NK-92 (cell line): ENCODE measurements around the gene FUOM.
"Not testable (repeated sequence)": the region's sequence is repeated elsewhere in the genome, so short reads cannot be mapped to it uniquely, and the experiment has no call there.

Source experiments
- DNase-seq: peaks from one replicate; lab custom pipeline; 2025; ENCODE audit not compliant: unreplicated experiment; lab: John Stamatoyannopoulos, UW

The FUOM gene

GRCh38 chr10:133335246-133336117 lies 22.3 kb downstream of the FUOM start:
- DNase-seq: peak; percentile 36

DNA sequence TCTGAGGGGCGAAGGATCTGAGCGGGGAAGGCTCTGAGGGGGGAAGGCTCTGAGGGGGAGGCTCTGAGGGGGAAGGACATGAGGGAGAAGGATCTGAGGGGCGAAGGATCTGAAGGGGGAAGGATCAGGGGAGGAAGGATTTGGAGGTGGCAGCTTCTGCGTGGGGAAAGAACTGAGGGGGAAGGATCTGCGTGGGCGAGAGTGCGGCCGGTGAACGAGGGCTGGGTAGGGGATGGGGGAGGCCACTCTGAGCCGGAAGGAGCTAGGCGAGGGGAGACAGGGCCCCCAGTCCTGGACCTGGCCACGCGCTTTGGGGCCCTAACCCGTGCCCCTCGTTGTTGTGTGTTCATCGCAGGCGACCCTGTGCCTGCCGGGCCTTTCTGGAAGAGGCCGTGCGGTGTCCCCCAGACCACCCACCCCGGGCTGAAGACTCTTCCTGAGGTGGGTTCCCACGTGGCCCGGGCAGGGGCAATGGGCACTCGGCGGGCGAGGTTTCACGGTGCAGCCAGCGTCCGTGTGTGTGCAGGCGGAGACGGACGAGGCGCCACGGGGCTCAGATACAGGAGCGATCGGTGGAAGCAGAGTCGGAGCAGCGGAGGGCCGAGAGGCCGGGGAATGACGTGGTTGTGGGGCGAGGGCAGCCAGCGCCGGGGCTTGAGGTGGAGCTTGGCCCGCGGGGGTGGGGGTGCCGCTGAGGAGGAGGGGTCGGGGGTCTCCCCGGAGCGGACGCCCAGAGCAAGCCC lies 23.1 kb downstream of the FUOM start:
- no peak for DNase-seq

DNA sequence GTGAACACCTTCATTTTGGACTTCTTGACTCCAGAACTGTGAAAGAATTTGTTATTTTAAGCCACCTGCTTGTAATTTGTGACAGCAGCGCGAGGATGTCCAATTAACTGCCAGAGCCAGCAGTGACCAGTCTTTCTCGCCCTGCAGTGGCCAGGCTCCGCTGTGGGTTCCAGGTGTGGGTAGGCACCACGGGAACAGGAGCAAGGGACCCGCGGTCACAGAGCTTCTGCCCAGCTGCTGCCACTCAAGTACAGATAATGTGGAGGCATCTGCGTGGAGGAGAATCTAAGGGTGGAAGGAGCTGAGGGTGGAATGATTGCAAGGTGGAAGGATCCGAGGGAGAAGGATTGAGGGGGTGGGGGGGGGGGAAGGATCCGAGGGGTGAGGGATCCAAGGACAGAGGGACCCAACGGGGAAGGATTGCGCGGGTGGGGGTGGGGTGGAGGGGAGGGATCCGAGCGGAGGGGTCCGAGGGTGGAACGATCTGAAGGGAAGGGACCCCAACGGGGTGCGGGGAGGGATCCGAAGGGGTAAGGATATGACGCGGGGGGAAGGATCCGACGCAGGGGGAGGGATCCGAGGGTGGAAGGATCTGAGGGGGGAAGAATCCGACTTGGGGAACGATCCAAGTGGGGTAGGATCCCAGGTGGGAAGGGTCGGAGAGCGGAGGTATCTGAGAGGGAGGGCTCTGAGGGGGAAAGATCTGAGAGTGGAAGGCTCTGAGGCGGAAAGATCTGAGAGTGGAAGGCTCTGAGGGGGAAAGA lies 24.7 kb downstream of the FUOM start:
- no peak for DNase-seq

- no peak for DNase-seq
Observed at GRCh38 chr10:133329491-133330202, 28.2 kb downstream of the FUOM start.

DNA sequence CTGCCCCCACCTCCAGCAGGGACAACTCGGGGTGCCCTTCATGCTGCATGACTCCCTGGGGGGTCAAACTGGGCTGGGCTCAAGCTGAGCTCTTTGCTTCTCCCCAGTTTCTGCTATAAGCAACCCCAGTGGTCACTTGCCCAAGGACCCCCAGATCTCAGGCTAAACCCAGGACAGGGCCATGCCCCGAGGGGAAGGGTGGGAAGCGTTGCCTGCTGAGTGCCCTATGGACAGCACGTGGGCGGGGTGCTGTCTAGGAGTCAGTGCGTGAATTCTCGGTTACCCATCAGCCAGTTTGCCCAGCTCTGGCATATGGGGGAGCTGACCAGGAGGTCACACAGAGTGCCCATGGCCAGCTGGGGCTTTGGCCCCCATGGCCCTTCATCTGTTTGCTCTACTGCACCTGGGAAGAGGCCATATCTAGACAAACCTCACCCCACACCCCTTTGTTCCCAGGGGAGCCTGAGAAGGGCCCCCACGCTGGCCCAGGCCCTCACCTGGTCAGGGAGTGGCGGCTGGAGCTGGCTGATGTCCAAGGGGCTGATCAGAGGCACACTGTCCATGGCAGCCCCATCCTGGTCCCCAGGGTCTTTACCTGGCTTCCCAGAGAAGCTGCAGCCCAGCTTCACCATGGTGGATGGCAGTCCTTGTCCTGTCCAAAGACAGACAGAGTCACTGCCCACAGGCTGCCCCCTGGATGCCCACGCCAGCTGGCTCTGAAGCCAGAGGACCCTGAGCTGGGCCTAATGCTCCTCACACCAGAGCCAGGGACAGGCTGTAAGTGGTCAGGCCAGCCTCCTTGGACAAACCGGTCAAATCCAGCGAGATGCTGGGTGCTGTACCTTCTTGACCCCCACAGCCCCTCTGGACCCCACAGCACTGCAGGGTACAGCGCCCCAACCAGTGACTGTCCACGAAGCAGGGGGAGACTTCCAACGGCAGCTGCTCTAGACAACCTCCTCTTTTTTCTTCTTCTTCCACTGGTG lies 29.2 kb downstream of the FUOM start:
- DNase-seq: no peak

DNA sequence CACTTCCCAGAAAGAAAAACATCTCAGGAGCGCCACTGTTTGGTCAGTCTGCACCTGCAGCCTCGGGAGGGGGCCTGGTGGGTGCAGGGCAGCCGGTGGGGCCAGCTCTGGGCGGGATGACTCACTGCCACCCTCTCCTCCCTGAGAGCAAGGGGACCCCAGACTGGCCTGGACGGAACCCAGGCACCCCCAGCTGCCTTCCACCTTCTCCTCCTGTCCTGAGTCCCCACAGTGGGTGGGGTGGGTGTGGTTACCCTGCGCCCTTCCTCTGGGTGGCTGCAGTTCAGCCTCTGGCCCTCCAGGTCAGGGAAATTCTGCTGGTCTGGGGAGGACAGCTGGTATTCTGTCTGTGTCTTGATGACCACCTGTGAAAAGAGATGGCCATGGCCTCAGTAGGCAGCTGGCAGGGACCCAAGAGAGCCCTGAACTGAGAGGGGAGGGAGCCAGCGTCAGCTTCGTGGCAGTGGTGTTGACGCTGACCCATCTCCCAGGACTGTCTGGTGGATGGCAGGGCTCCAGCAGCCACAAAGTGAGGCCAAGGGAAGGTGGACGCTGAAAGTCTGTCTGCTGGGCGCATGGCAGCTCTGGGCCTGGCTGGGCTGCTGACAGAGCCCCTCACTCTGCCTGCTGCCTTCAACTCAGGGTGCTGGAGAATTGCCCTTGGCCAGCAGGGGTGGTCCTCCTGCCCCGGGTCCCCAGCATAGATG lies 30.0 kb downstream of the FUOM start:
- DNase-seq: no peak

- DNase-seq: no peak
Observed at GRCh38 chr10:133326745-133327650, 30.8 kb downstream of the FUOM start.

- no peak for DNase-seq
Observed at GRCh38 chr10:133326223-133326551, 31.6 kb downstream of the FUOM start.

DNA sequence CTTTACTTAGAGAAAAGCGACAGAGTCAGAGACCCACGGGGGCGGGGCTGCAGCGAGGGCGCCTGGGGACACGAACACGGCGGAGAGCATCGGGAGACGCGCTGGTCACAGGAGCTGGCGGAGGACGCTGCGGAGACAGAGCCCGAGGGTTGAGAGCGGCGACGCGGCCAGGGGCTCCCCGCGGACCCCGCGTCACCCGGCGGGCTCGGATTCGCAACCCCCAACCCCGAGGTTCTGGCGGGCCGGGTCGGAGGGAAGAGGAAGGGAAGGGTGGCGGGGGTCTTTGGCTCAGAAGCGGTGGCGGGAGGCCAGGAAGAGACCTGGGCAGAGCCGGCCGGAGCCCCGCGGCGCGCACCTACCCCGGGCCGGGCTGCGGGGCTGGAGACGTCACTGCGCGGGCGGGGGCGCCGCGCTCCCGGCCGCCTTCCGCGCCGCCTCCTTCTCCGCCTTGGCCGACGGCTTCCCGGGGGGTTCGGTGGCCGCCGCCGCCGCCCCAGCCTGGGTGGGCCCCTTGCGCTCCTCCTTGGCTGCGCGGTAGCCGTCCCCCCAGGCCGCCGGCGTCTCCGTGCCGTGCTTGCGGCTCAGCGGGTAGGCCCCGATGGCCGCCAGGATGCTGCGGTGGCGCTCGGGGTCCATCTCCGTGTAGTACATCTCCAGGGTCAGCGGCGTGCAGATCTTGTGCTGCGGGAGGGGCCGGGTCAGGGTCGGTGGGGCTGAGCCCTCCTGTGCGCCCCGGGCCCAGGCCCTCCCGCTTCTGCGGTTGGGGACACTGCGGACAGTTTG lies 32.2 kb downstream of the FUOM start:
- DNase-seq: no peak

DNA sequence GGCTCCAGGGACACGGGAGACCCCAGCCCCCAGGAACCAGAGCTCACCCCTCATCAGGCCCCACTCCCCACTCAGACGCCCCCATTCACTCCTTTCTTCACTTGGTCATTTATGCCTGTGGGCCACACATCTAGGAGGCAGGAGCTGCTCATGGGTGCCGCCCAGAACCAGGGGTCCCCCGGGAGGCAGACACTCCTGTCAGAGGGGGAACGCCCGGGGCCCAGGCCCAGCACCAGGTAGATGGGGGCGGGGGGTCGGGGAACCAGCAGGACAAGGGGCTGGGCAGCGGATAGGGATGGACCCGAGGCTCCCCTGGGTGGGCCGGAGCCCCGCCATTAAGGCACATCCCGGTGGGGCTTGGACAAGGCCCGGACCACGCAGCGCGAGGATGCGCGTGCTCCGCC lies 33.0 kb downstream of the FUOM start:
- no peak for DNase-seq

DNA sequence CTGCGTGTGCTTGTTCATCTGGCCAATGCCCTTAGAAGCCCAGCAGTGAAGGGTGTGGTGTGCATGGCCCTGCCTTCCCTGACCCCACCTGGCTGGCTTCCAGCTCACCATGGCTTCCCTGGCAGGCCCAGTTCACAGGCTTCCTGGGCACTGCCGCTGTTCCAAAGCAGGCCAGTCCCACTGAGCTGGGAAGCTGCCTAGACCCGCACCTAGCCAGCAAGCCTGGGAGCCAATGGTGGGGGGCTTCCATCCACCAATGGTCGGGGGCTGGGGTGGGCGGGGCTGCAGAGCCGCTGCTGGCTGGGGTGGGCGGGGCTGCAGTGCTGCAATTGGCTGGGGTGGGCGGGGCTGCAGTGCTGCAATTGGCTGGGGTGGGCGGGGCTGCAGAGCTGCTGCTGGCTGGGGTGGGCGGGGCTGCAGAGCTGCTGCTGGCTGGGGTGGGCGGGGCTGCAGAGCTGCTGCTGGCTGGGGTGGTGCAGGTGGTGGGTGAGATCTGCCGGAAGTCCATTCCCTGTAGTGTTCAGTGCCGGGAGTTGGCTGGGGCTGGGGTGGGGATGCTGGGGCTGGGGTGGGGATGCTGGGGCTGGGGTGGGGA lies 33.5 kb downstream of the FUOM start:
- DNase-seq: no peak

- not testable (repeated sequence) for DNase-seq
Observed at GRCh38 chr10:133322064-133322709, 35.6 kb downstream of the FUOM start.

GRCh38 chr10:133320852-133321422 lies 36.9 kb downstream of the FUOM start:
- not testable (repeated sequence) for DNase-seq

DNA sequence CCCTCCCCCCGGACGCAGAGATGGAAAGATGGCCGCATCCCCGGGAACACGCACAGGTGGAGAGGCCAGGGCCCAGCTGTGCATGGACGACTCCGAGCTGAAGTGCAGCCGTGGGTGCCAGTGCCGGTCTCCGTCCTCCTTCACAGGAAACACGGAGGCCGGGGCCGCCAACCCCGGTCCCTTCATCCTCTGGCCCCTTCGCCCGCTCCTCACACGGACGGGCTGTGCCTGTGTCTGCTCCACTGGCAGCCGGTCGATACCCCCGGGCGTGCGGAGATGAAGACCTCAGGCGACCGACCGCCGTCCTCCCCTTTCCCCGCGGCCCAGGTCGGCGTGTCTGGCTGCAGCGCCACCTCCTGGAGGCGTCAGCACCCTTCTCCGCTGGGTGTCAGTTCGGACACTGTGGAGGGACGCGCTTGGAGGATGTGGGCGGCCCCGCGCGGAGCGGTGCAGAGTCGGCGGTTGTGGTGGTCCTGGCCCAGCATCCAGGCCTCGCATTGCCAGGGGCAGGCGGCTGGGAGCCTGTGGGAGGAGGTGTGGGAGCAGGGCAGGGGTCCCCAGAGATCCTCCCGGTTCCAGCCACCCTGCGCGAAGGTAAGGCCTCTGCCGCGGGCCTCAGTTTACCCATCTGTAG lies 39.2 kb downstream of the FUOM start:
- DNase-seq: no peak

GRCh38 chr10:133316732-133317131 lies 41.1 kb downstream of the FUOM start:
- no peak for DNase-seq

DNA sequence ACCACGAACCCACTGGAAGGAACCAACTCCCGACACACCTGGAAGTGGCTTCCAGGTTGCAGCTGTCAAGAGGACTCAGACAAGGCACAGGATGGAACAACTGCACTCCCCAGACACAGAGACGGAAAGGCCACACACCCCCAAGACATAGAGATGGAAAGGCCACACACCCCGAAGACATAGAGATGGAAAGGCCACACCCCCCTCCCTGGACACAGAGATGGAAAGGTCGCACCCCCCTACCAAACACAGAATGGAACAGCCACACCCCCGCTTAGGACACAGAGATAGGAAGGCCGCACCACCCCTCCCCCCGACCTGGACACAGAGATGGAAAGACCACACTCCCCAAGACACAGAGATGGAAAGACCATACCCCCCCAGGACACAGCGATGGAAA lies 41.6 kb downstream of the FUOM start:
- no peak for DNase-seq
